ENCODE measurements around the gene SLC49A4. TPM values are rescaled to one million over a fixed set of nuclear protein-coding genes. Genes with fewer than 3 reads are reported as not detected.
A peak's percentile ranks its signal among the peaks of the same experiment; 100 is the strongest.

Gene SLC49A4
- total and polyA plus RNA-seq, 2 donors (not counting 1 experiment from before 2014, with no cell fraction given), result 2.5 to 20.0 TPM

GRCh38 chr3:122787872-122788271 lies 7.0 kb upstream of the SLC49A4 start:
- peak overlapping the region in 1 of 2 donors; percentile 27 for H3K27ac ChIP-seq (ENCODE audit: low read length in 2 of 2)
- intact Hi-C loops (cut with micrococcal nuclease), result no loop called here
- H4K20me1 ChIP-seq (ENCODE audit: control insufficient read depth, insufficient read depth, low read length, poor library complexity, severe bottlenecking), result no peaks in the 10 kb centered on the region
- no peak overlapping the region for H3K9ac ChIP-seq (ENCODE audit: low read length)
- no peaks in the 10 kb centered on the region for H3K9me3 ChIP-seq (ENCODE audit: control extremely low read depth in 1 of 3, control insufficient read depth in 2 of 3, insufficient read depth in 1 of 3, low read length in 2 of 3)
- no peak overlapping the region for H2AFZ ChIP-seq (ENCODE audit: insufficient read depth, low read depth, low read length, poor library complexity, severe bottlenecking)
- no peak overlapping the region for H3K4me3 ChIP-seq (ENCODE audit: control extremely low read depth in 1 of 5, extremely low read depth in 1 of 5, insufficient read depth in 1 of 5, low read depth in 2 of 5, low read length in 4 of 5)
- H3K4me1 ChIP-seq (ENCODE audit: control insufficient read depth in 2 of 2, insufficient read depth in 2 of 2, low read length in 2 of 2), result peaks cover 2 to 6% of the 10 kb centered on the region in 2 donors
- no peak for TF ChIP-seq EZH2 (IDR thresholded peaks at IDR 0.05; ENCODE audit: borderline replicate concordance, insufficient read depth, low read depth, low read length, poor library complexity, severe bottlenecking)
- TF ChIP-seq, protein P1, sequence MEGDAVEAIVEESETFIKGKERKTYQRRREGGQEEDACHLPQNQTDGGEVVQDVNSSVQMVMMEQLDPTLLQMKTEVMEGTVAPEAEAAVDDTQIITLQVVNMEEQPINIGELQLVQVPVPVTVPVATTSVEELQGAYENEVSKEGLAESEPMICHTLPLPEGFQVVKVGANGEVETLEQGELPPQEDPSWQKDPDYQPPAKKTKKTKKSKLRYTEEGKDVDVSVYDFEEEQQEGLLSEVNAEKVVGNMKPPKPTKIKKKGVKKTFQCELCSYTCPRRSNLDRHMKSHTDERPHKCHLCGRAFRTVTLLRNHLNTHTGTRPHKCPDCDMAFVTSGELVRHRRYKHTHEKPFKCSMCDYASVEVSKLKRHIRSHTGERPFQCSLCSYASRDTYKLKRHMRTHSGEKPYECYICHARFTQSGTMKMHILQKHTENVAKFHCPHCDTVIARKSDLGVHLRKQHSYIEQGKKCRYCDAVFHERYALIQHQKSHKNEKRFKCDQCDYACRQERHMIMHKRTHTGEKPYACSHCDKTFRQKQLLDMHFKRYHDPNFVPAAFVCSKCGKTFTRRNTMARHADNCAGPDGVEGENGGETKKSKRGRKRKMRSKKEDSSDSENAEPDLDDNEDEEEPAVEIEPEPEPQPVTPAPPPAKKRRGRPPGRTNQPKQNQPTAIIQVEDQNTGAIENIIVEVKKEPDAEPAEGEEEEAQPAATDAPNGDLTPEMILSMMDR (IDR thresholded peaks at IDR 0.05), result no peak
- ATAC-seq (ENCODE audit: low read depth) (no peak), DNase-seq (no peak)
- ChIA-PET CTCF (no interaction called here), POLR2A (no interaction called here)
- H3K79me2 ChIP-seq (ENCODE audit: control insufficient read depth, insufficient read depth, low read length), result peaks cover 29% of the 10 kb centered on the region
- Mint-ChIP-seq H3K27me3 (no peaks in the 10 kb centered on the region), H3K4me1 (peaks cover 18% of the 10 kb centered on the region), H3K9me3 (ENCODE audit: insufficient read depth) (no peaks in the 10 kb centered on the region), H3K4me3 (no peak overlapping the region), H3K27ac (no peak overlapping the region)
- WGBS (ENCODE audit: insufficient coverage), result 100% methylated on average over 2 of the region's 2 CpGs
- peaks cover 1 to 8% of the 10 kb centered on the region in 2 experiments for H3K36me3 ChIP-seq (replicated peaks in 1 of 2; ENCODE audit: control extremely low read depth in 1 of 2, control insufficient read depth in 1 of 2, extremely low read depth in 1 of 2, insufficient read depth in 2 of 2, low read length in 1 of 2)
- H3K27me3 ChIP-seq (replicated peaks in 1 of 4; ENCODE audit: control extremely low read depth in 1 of 4, control insufficient read depth in 3 of 4, insufficient read depth in 4 of 4, low read length in 3 of 4), result no peaks in the 10 kb centered on the region
- H3K4me2 ChIP-seq (replicated peaks; ENCODE audit: low read depth, low read length, poor library complexity, severe bottlenecking), result no peak overlapping the region

DNA sequence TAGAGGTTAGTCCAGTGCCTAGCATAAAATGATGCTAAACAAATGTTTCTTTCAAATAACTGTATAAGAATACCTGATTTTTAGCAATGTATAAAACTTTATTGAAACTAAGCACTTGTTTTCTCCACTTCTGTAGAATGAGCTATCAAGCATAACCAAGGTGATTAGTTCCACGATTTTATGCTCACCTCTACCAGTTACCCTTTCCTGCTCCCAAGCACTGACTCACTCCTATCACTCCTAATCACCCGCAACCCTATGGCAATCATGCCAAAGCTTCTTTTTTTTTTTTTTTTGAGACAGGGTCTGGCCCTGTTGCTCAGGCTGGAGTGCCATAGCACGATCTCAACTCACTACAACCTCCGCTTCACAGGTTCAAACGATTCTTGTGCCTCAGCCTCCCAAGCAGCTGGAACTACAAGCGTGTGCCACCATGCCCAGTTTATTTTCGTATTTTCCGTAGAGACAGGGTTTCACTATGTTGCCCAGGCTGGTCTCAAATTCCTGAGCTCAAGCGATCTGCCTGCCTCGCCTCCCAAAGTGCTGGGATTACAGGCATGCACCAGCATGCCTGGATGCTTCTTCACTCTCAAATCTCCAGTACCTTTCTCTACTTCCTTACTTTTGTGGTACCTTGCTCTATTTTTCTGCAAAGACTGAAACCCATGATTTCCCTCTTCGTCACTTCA lies 5.1 kb upstream of the SLC49A4 start:
- TF ChIP-seq, protein P1 (IDR thresholded peaks at IDR 0.05), result no peak
- no peak for TF ChIP-seq EZH2 (IDR thresholded peaks at IDR 0.05; ENCODE audit: borderline replicate concordance, insufficient read depth, low read depth, low read length, poor library complexity, severe bottlenecking)
- Histone ChIP-seq H2AFZ (ENCODE audit: insufficient read depth, low read depth, low read length, poor library complexity, severe bottlenecking) (no peak overlapping the region), H3K4me1 (ENCODE audit: control insufficient read depth in 2 of 2, insufficient read depth in 2 of 2, low read length in 2 of 2) (peaks cover 13 to 15% of the 10 kb centered on the region in 2 donors), H3K36me3 (replicated peaks in 1 of 2; ENCODE audit: control extremely low read depth in 1 of 2, control insufficient read depth in 1 of 2, extremely low read depth in 1 of 2, insufficient read depth in 2 of 2, low read length in 1 of 2) (peaks cover 1 to 7% of the 10 kb centered on the region in 2 experiments), H3K9ac (ENCODE audit: low read length) (no peak overlapping the region), H4K20me1 (ENCODE audit: control insufficient read depth, insufficient read depth, low read length, poor library complexity, severe bottlenecking) (no peaks in the 10 kb centered on the region), H3K79me2 (ENCODE audit: control insufficient read depth, insufficient read depth, low read length) (peaks cover 38% of the 10 kb centered on the region), H3K27me3 (replicated peaks in 1 of 4; ENCODE audit: control extremely low read depth in 1 of 4, control insufficient read depth in 3 of 4, insufficient read depth in 4 of 4, low read length in 3 of 4) (no peaks in the 10 kb centered on the region), H3K27ac (ENCODE audit: low read length in 2 of 2) (no peak overlapping the region), H3K4me2 (replicated peaks; ENCODE audit: low read depth, low read length, poor library complexity, severe bottlenecking) (no peak overlapping the region), H3K4me3 (ENCODE audit: control extremely low read depth in 1 of 5, extremely low read depth in 1 of 5, insufficient read depth in 1 of 5, low read depth in 2 of 5, low read length in 4 of 5) (no peak overlapping the region), H3K9me3 (ENCODE audit: control extremely low read depth in 1 of 3, control insufficient read depth in 2 of 3, insufficient read depth in 1 of 3, low read length in 2 of 3) (no peaks in the 10 kb centered on the region)
- intact Hi-C loops (cut with micrococcal nuclease), result loop anchor here (5.0 to 10.0 kb wide), 2 partner anchors 32 to 795 kb away; partner anchors contain the start of gene HACD2
- ATAC-seq (ENCODE audit: low read depth), result no peak
- no peaks in the 10 kb centered on the region for H3K27me3 Mint-ChIP-seq
- ChIA-PET POLR2A (interaction anchor here (0.7 kb wide), 1 partner anchor 363 kb away, joined by 10 read pairs; no protein-coding TSS in a partner anchor), CTCF (interaction anchor here (2.2 kb wide), 1 partner anchor 110 kb away, joined by 7 read pairs; no protein-coding TSS in a partner anchor)
- no peak overlapping the region for H3K4me3 Mint-ChIP-seq
- no peaks in the 10 kb centered on the region for H3K9me3 Mint-ChIP-seq (ENCODE audit: insufficient read depth)
- WGBS (ENCODE audit: insufficient coverage), result 92% methylated on average over 11 of the region's 11 CpGs
- peaks cover 18% of the 10 kb centered on the region for H3K4me1 Mint-ChIP-seq
- peak overlapping the region; percentile 13 for H3K27ac Mint-ChIP-seq
- no peak for DNase-seq

Measured in B cell (primary cell).